ENCODE data around the gene MPZL1.

DNA sequence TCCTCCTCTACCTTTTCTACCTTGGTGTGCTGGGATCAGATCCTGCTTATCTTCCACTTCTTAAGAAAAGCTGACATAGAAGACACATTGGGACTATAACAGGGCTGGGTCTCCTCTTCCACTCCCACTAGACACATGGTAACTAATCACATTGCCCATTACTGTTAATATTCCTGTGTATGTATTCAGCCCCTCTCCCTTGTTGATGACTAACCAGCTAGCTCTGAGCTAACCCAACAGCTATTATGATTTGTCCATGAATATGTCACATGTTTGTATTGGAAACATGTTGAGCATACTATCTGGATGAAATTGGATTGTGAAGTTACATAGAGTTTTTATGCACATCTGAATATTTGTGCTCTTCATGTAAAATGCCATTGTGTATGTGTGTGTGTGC lies 52.9 kb downstream of the MPZL1 start:
- TF ChIP-seq, protein P1, sequence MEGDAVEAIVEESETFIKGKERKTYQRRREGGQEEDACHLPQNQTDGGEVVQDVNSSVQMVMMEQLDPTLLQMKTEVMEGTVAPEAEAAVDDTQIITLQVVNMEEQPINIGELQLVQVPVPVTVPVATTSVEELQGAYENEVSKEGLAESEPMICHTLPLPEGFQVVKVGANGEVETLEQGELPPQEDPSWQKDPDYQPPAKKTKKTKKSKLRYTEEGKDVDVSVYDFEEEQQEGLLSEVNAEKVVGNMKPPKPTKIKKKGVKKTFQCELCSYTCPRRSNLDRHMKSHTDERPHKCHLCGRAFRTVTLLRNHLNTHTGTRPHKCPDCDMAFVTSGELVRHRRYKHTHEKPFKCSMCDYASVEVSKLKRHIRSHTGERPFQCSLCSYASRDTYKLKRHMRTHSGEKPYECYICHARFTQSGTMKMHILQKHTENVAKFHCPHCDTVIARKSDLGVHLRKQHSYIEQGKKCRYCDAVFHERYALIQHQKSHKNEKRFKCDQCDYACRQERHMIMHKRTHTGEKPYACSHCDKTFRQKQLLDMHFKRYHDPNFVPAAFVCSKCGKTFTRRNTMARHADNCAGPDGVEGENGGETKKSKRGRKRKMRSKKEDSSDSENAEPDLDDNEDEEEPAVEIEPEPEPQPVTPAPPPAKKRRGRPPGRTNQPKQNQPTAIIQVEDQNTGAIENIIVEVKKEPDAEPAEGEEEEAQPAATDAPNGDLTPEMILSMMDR (IDR thresholded peaks at IDR 0.05; ENCODE audit: borderline replicate concordance, extremely low read depth, low read length, poor library complexity, severe bottlenecking) = no peak
- no peak for TF ChIP-seq EZH2 (IDR thresholded peaks at IDR 0.05; ENCODE audit: borderline replicate concordance, low read depth, low read length, severe bottlenecking)

Measured in DND-41 (cell line).